HEK293T (cell line): ENCODE results near the gene CMPK1.

ENCODE experiments used
- BHLHE40 ChIP-seq: fragments of 450-650 bp; IDR thresholded peaks from 2 replicates; pipeline ENCODE4 v1.6.1; 2016; ENCODE audit warnings: mild to moderate bottlenecking, moderate library complexity, borderline replicate concordance
- CTBP1 ChIP-seq: fragments of 450-650 bp; IDR thresholded peaks from 2 replicates; pipeline ENCODE4 v1.6.1; 2016; ENCODE audit warnings: borderline replicate concordance
- ELF4 ChIP-seq: fragments of 450-650 bp; IDR thresholded peaks from 2 replicates; pipeline ENCODE4 v1.6.1; 2017; ENCODE audit warnings: antibody characterized with exemption
- FOXA1 ChIP-seq: fragments of 450-650 bp; IDR thresholded peaks from 2 replicates; pipeline ENCODE4 v1.6.1; 2016; ENCODE audit warnings: mild to moderate bottlenecking
- FOXK2 ChIP-seq: fragments of 450-650 bp; IDR thresholded peaks from 2 replicates; pipeline ENCODE4 v1.6.1; 2016; ENCODE audit warnings: mild to moderate bottlenecking
- HDGF ChIP-seq: fragments of 450-650 bp; IDR thresholded peaks from 2 replicates; pipeline ENCODE4 v1.6.1; 2017; ENCODE audit warnings: antibody characterized with exemption, borderline replicate concordance
- NFRKB ChIP-seq: fragments of 450-650 bp; IDR thresholded peaks from 2 replicates; pipeline ENCODE4 v1.6.1; 2016; ENCODE audit warnings: mild to moderate bottlenecking, moderate library complexity
- SP1 ChIP-seq: fragments of 450-650 bp; IDR thresholded peaks from 2 replicates; pipeline ENCODE4 v1.6.1; 2017
- SUZ12 ChIP-seq: fragments of 450-650 bp; IDR thresholded peaks from 2 replicates; pipeline ENCODE4 v1.6.1; 2016; ENCODE audit warnings: mild to moderate bottlenecking
- TARDBP ChIP-seq: fragments of 450-650 bp; IDR thresholded peaks from 2 replicates; pipeline ENCODE4 v1.6.1; 2016
- TF ChIP-seq, protein P1 (sequence below): fragments of 450-650 bp; IDR thresholded peaks from 2 replicates; pipeline ENCODE4 v1.6.1; 2016

DNA sequence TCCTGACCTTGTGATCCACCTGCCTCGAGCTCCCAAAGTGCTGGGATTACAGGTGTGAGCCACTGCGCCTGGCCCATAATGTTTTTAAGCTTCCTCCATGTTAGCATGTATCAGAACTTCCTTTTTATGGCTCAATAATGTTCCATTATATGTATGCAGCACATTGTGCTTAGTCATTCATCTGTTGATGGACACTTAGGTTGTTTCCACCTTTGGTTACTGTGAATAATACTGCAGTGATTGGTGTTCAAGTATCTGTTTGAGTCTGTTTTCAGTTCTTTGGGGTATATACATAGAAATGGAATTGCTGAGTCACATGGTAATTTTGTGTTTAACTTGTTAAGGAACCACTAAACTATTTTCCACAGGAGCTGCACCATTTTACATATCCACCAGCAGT lies 17.7 kb downstream of the CMPK1 start:
- TF ChIP-seq SUZ12 = no peak
- no peak for TF ChIP-seq TARDBP
- no peak for TF ChIP-seq FOXK2
- TF ChIP-seq HDGF = no peak
- no peak for TF ChIP-seq BHLHE40
- no peak for TF ChIP-seq FOXA1
- TF ChIP-seq SP1 = no peak
- TF ChIP-seq NFRKB = no peak
- TF ChIP-seq CTBP1 = no peak
- TF ChIP-seq, protein P1, sequence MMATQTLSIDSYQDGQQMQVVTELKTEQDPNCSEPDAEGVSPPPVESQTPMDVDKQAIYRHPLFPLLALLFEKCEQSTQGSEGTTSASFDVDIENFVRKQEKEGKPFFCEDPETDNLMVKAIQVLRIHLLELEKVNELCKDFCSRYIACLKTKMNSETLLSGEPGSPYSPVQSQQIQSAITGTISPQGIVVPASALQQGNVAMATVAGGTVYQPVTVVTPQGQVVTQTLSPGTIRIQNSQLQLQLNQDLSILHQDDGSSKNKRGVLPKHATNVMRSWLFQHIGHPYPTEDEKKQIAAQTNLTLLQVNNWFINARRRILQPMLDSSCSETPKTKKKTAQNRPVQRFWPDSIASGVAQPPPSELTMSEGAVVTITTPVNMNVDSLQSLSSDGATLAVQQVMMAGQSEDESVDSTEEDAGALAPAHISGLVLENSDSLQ = peak; percentile 13; the same call in 1 of the 2 replicates
- TF ChIP-seq ELF4 = no peak
